Glutamatergic neuron (in vitro differentiated cells): Measurements from ENCODE around the gene STARD8. TPM values are rescaled to one million over a fixed set of nuclear protein-coding genes. Genes with fewer than 3 reads are reported as not detected.
A peak's percentile ranks its signal among the peaks of the same experiment; 100 is the strongest.

Experiments
- DNase-seq: peaks from one replicate; pipeline ENCODE4 v3.0.0; 2022
- H3K27ac Mint-ChIP-seq: one replicate; pipeline ENCODE4 v1.8.0; 2020; ENCODE audit warnings: mild to moderate bottlenecking, mixed read lengths, inconsistent platforms; ENCODE audit not compliant: unreplicated experiment
- H3K27me3 Mint-ChIP-seq: one replicate; pipeline ENCODE4 v1.8.0; 2020; ENCODE audit warnings: mild to moderate bottlenecking, moderate library complexity, mixed read lengths, inconsistent platforms; ENCODE audit not compliant: unreplicated experiment
- H3K36me3 Mint-ChIP-seq: one replicate; pipeline ENCODE4 v1.8.0; 2020; ENCODE audit warnings: mild to moderate bottlenecking, mixed read lengths, inconsistent platforms; ENCODE audit not compliant: unreplicated experiment
- H3K4me1 Mint-ChIP-seq: one replicate; pipeline ENCODE4 v1.8.0; 2020; ENCODE audit warnings: mild to moderate bottlenecking, low read depth, mixed read lengths, inconsistent platforms; ENCODE audit not compliant: unreplicated experiment
- H3K4me3 Mint-ChIP-seq: one replicate; pipeline ENCODE4 v1.8.0; 2020; ENCODE audit warnings: mild to moderate bottlenecking, mixed read lengths, inconsistent platforms; ENCODE audit not compliant: unreplicated experiment
- H3K9me3 Mint-ChIP-seq: one replicate; pipeline ENCODE4 v1.8.0; 2020; ENCODE audit warnings: mild to moderate bottlenecking, moderate library complexity, mixed read lengths, inconsistent platforms; ENCODE audit not compliant: unreplicated experiment
- total RNA-seq: library from RNA; stranded (reverse); fragmentation: NEBNext Ultra II Directional; extraction: Animal tissue kit (Norgen Biotek cat#: 25700); gene quantifications from one replicate; pipeline ENCODE4 v1.2.1, GENCODE V29; 2021; ENCODE audit not compliant: unreplicated experiment
- TF ChIP-seq, protein P1 (sequence below): fragments of 200-600 bp; sonication (generic); IDR thresholded peaks from one replicate; pipeline ENCODE4 v1.5.0; 2021; ENCODE audit not compliant: partially characterized antibody, unreplicated experiment

Gene STARD8
- total RNA-seq, 1 donor from 2014 or later, result 1.1 TPM

DNA sequence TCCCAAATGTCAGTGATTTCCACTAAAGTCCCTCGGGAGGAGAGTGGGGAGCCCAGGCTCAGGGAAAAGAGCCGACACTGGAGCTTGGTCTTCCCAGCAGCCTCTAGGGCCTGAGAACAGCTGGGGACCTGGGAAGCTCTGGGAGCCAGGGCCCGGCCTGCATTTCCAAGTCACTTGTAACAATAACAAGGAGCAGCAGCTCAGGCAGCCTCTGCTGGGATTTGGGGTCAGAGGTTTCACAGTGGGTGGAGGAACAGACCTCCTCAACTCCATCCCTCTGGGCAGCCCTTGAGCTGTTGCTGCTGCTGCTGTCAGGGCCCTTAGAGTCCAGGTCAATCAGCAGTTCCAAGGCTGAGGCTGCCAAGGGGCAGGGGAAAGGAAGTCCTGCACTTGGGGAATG, 11.1 kb downstream of the STARD8 start:
- H3K4me1 Mint-ChIP-seq, result no peaks in the 10 kb centered on the region
- no peaks in the 10 kb centered on the region for H3K36me3 Mint-ChIP-seq
- peak; percentile 20 for DNase-seq
- H3K27ac Mint-ChIP-seq, result no peak overlapping the region
- H3K9me3 Mint-ChIP-seq, result no peaks in the 10 kb centered on the region
- H3K27me3 Mint-ChIP-seq, result peaks cover 6% of the 10 kb centered on the region
- TF ChIP-seq, protein P1, sequence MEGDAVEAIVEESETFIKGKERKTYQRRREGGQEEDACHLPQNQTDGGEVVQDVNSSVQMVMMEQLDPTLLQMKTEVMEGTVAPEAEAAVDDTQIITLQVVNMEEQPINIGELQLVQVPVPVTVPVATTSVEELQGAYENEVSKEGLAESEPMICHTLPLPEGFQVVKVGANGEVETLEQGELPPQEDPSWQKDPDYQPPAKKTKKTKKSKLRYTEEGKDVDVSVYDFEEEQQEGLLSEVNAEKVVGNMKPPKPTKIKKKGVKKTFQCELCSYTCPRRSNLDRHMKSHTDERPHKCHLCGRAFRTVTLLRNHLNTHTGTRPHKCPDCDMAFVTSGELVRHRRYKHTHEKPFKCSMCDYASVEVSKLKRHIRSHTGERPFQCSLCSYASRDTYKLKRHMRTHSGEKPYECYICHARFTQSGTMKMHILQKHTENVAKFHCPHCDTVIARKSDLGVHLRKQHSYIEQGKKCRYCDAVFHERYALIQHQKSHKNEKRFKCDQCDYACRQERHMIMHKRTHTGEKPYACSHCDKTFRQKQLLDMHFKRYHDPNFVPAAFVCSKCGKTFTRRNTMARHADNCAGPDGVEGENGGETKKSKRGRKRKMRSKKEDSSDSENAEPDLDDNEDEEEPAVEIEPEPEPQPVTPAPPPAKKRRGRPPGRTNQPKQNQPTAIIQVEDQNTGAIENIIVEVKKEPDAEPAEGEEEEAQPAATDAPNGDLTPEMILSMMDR, result no peak
- H3K4me3 Mint-ChIP-seq, result no peak overlapping the region

DNA sequence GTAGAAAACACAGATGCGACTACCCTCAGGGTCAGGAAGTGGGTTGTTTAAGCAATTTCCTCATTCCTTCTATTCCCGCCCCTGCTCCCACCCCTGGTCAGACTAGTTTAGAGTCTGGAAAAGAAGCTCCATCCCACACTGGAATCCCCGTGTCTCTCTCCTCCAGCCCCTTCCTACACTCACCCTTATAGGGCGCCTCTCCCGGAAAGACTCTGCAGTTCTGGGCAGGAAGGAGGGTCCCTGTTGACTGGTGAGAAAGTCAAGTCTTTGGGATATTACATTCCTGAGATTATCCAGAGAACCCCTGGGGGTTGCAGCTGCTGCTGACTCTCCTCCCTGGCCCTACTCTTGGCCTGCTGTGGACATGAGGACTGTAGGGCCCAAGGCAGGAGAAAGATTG, 11.9 kb downstream of the STARD8 start:
- Mint-ChIP-seq H3K4me1 (no peaks in the 10 kb centered on the region), H3K27me3 (peaks cover 5% of the 10 kb centered on the region), H3K27ac (no peak overlapping the region), H3K36me3 (peaks cover 3% of the 10 kb centered on the region), H3K9me3 (peaks cover 2% of the 10 kb centered on the region), H3K4me3 (no peak overlapping the region)
- TF ChIP-seq, protein P1, result no peak
- no peak for DNase-seq

DNA sequence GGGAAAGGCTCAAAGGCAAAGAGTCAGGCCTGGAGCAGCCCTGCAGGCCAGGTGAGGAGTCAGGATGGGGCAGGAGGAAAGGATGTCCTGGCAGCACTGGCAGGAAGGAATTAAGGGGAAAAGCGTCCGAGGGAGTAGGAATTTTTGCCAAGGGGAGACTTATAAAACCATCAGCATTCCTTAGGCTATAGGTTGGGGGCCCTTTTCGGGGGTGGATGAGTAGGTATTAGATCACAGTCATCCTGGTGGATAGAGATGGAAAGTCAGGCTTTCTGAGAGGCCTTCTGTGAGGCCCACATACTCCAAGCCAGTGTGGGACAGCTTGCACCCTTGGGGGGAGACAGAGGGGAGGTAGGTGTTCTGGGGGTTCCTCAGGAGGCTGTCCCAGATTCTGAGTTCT, 12.3 kb downstream of the STARD8 start:
- Mint-ChIP-seq H3K36me3 (peaks cover 4% of the 10 kb centered on the region), H3K9me3 (peaks cover 2% of the 10 kb centered on the region), H3K4me1 (no peaks in the 10 kb centered on the region), H3K27me3 (peaks cover 5% of the 10 kb centered on the region), H3K27ac (no peak overlapping the region), H3K4me3 (no peak overlapping the region)
- TF ChIP-seq, protein P1, result no peak
- DNase-seq, result no peak

DNA sequence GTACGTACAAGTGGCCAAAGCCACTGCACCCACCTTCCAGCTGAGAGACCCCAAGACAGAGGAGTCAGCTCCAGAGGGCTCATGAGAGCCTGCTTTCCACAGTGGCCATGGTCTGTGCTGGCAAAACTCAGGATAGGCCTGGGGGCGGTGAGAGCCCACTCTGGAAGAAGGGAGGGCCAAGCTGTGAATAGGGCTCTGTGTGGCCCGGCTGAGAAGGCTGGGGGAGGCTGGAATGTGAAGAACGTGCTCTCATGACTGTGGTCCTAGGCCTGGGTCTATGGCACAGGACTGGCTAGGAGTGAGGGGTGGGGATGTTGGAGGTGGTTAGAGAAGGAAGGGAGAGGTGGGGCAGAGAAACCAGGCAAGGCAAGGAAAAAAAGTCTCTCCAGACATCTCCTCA, 13.3 kb downstream of the STARD8 start:
- DNase-seq, result no peak
- Mint-ChIP-seq H3K4me3 (no peak overlapping the region), H3K27ac (no peak overlapping the region), H3K9me3 (peaks cover 2% of the 10 kb centered on the region), H3K27me3 (peaks cover 5% of the 10 kb centered on the region), H3K4me1 (no peaks in the 10 kb centered on the region), H3K36me3 (peaks cover 4% of the 10 kb centered on the region)
- TF ChIP-seq, protein P1, result no peak

DNA sequence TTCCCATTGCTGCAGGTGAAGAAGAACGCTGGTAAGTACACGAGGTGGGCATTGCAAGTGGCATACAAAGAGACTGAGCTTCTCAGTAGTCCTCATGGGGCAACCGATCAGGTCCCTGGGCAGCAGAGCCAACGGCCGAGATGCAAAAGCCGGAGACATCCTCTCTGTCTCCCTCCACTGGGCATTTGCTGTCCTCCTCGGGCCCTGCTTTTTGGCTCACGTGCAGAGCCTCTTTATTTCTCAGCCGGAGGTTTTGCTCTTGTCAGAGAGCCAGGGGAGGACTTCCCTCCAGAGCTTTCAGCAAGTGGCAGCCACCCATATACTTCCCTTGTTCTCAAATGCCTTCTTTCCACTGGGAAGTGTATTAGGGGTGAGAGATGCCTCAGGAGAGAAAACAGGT, 18.0 kb downstream of the STARD8 start:
- TF ChIP-seq, protein P1, result no peak
- Mint-ChIP-seq H3K36me3 (peaks cover 4% of the 10 kb centered on the region), H3K4me1 (no peaks in the 10 kb centered on the region), H3K27me3 (peaks cover 5% of the 10 kb centered on the region), H3K9me3 (peaks cover 2% of the 10 kb centered on the region), H3K27ac (no peak overlapping the region), H3K4me3 (no peak overlapping the region)
- DNase-seq, result no peak
